Lung (tissue), 12 donors: ENCODE results near the gene VRTN. TPM values are rescaled to one million over a fixed set of nuclear protein-coding genes. Genes with fewer than 3 reads are reported as not detected.
"Not testable (repeated sequence)": the region's sequence is repeated elsewhere in the genome, so short reads cannot be mapped to it uniquely, and the experiment has no call there.

Experiments used
- ATAC-seq: fragments of 200-7000 bp; cut with Tn5 transposase; one replicate; pipeline ENCODE4 v1.9.1; 2020; ENCODE audit warnings: moderate number of reproducible peaks; ENCODE audit not compliant: insufficient read depth, low FRiP score
- DNase-seq, 3 donors: peaks; one replicate each; pipeline ENCODE4 v3.0.0-alpha.2; 2013 to 2017
- H3K27ac ChIP-seq, 2 donors: one replicate each; pipeline ENCODE4 v1.5.1; 2013; ENCODE audit warnings: mild to moderate bottlenecking in 2 of 2, moderate library complexity in 2 of 2, control low read depth in 1 of 2, inconsistent platforms in 1 of 2, low read depth in 1 of 2, low read length in 1 of 2
- H3K27me3 ChIP-seq, 3 donors: one replicate each; pipeline ENCODE4 v1.5.1; 2013; ENCODE audit warnings: low read length in 2 of 3; ENCODE audit not compliant: control insufficient read depth in 3 of 3, insufficient read depth in 3 of 3
- H3K36me3 ChIP-seq, 4 donors: one replicate each; pipeline ENCODE4 v1.5.1; 2013; ENCODE audit warnings: low read length in 4 of 4, mild to moderate bottlenecking in 1 of 4, moderate library complexity in 1 of 4; ENCODE audit not compliant: control insufficient read depth in 4 of 4, insufficient read depth in 4 of 4
- H3K4me1 ChIP-seq, 5 donors: one replicate each; pipeline ENCODE4 v1.5.1; 2013; ENCODE audit warnings: low read length in 5 of 5, mild to moderate bottlenecking in 2 of 5, moderate library complexity in 1 of 5; ENCODE audit not compliant: control insufficient read depth in 5 of 5, insufficient read depth in 5 of 5
- H3K4me3 ChIP-seq: one replicate; pipeline ENCODE4 v1.5.1; 2013; ENCODE audit warnings: mild to moderate bottlenecking, control low read depth, moderate library complexity
- H3K9ac ChIP-seq, 2 donors: one replicate each; pipeline ENCODE4 v1.5.1; 2013; ENCODE audit warnings: low read length in 2 of 2, control low read depth in 1 of 2; ENCODE audit not compliant: insufficient read depth in 1 of 2
- H3K9me3 ChIP-seq, 4 donors: one replicate each; pipeline ENCODE4 v1.5.1; 2013; ENCODE audit warnings: low read length in 3 of 4, mild to moderate bottlenecking in 1 of 4, moderate library complexity in 1 of 4; ENCODE audit not compliant: control insufficient read depth in 4 of 4, insufficient read depth in 3 of 4
- CTCF ChIP-seq: IDR thresholded peaks from 2 replicates; pipeline ENCODE4 v1.5.1; 2012; ENCODE audit warnings: mild to moderate bottlenecking; ENCODE audit errors: control extremely low read depth, extremely low read depth
- WGBS, 2 donors: extraction: QIAGEN DNeasy Blood & Tissue Kit; methylation state at CpG; one replicate each; pipeline ENCODE4 v1.1.7; 2013; 5-methylcytosine and 5-hydroxymethylcytosine counted together
- polyA plus RNA-seq, 2 donors: library from polyadenylated mRNA; stranded (reverse); fragments of 200-250 nt; gene quantifications; one replicate each; pipeline ENCODE4 v1.2.1, GENCODE V29; 2013
- total RNA-seq, 2 donors: library from RNA; depleted of rRNA in 1 of 2; stranded (reverse); fragments of >200 nt in 1 of 2; gene quantifications; one replicate each; pipeline ENCODE4 v1.2.1, GENCODE V29; 2014 to 2021
- donor health status: control.
- donor health status: control.
- donor health status: Bipolar disorder and iron deficiency.
- donor health status: healthy.
- donor health status: DM: yes; HTN: yes; CAD: no.

Gene VRTN
- total and polyA plus RNA-seq, 4 donors, result 0.06 TPM; not detected in 3

- Histone ChIP-seq H3K27ac (no peak overlapping the region), H3K9ac (no peak overlapping the region), H3K4me1 (no peaks in the 10 kb centered on the region), H3K36me3 (no peaks in the 10 kb centered on the region), H3K9me3 (no peaks in the 10 kb centered on the region), H3K4me3 (no peak overlapping the region), H3K27me3 (no peaks in the 10 kb centered on the region)
- DNase-seq (no peak), ATAC-seq (no peak)
- WGBS, 2 donors, result 96% methylated on average over 38 of the region's 38 CpGs
- no peak for TF ChIP-seq CTCF
These were observed 29.9 kb downstream of the VRTN start for GRCh38 chr14:74377976-74378690.

- no peak overlapping the region for H3K4me3 ChIP-seq
- no peak for TF ChIP-seq CTCF
- ATAC-seq (no peak), DNase-seq (no peak)
- no peak overlapping the region for H3K27ac ChIP-seq
- 76 to 83% methylated on average over 9 of the region's 9 CpGs for WGBS, 2 donors
- H3K27me3 ChIP-seq, result no peaks in the 10 kb centered on the region
- no peak overlapping the region for H3K9ac ChIP-seq
- H3K4me1 ChIP-seq, result no peaks in the 10 kb centered on the region
- no peaks in the 10 kb centered on the region for H3K9me3 ChIP-seq
- H3K36me3 ChIP-seq, result no peaks in the 10 kb centered on the region
These were observed 31.9 kb downstream of the VRTN start for GRCh38 chr14:74380172-74380571.

DNA sequence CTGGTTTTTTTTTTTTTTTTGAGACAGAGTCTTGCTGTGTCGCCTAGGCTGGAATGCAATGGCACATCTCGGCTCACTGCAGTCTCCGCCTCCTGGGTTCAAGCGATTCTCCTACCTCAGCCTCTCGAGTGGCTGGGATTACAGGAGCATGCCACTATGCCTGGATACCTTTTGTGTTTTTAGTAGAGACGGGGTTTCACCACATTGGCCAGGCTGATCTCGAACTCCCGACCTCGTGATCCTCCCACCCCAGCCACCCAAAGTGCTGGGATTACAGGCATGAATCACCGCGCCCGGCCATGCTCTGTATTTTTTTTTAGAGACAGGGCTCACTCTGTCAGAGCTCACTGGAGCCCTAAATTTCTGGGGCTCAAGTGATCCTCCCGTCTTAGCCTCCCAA is 32.6 kb downstream of the VRTN start:
- no peaks in the 10 kb centered on the region for H3K4me1 ChIP-seq
- no peak for DNase-seq
- no peak overlapping the region for H3K4me3 ChIP-seq
- H3K27me3 ChIP-seq, result no peaks in the 10 kb centered on the region
- no peak overlapping the region for H3K27ac ChIP-seq
- no peaks in the 10 kb centered on the region for H3K36me3 ChIP-seq
- ATAC-seq, result no peak
- no peaks in the 10 kb centered on the region for H3K9me3 ChIP-seq
- no peak overlapping the region for H3K9ac ChIP-seq
- 87 to 93% methylated on average over 13 of the region's 13 CpGs for WGBS, 2 donors
- TF ChIP-seq CTCF, result no peak

- WGBS, 2 donors, result 89 to 94% methylated on average over 10 of the region's 10 CpGs
- not testable (repeated sequence) for H3K27me3 ChIP-seq, H3K9ac ChIP-seq, H3K27ac ChIP-seq, H3K4me1 ChIP-seq, H3K9me3 ChIP-seq, ATAC-seq, H3K4me3 ChIP-seq, DNase-seq, H3K36me3 ChIP-seq
These were observed 33.3 kb downstream of the VRTN start for GRCh38 chr14:74381571-74381970.
